ENCODE data around the gene ZBTB5.

- TF ChIP-seq, protein P1, sequence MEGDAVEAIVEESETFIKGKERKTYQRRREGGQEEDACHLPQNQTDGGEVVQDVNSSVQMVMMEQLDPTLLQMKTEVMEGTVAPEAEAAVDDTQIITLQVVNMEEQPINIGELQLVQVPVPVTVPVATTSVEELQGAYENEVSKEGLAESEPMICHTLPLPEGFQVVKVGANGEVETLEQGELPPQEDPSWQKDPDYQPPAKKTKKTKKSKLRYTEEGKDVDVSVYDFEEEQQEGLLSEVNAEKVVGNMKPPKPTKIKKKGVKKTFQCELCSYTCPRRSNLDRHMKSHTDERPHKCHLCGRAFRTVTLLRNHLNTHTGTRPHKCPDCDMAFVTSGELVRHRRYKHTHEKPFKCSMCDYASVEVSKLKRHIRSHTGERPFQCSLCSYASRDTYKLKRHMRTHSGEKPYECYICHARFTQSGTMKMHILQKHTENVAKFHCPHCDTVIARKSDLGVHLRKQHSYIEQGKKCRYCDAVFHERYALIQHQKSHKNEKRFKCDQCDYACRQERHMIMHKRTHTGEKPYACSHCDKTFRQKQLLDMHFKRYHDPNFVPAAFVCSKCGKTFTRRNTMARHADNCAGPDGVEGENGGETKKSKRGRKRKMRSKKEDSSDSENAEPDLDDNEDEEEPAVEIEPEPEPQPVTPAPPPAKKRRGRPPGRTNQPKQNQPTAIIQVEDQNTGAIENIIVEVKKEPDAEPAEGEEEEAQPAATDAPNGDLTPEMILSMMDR (IDR thresholded peaks at IDR 0.05 in 2 of 3, conservative IDR thresholded peaks at IDR 0.05 in 1 of 3; ENCODE audit: insufficient read depth in 2 of 3, low read depth in 1 of 3, low read length in 3 of 3), result no peak
- TF ChIP-seq MAFK (IDR thresholded peaks at IDR 0.05; ENCODE audit: low read length), result no peak
- no peak for TF ChIP-seq NR3C1 (CRISPR knock-in tag; IDR thresholded peaks at IDR 0.05)
- TF ChIP-seq CREB1 (IDR thresholded peaks at IDR 0.05), result no peak
- no peak for TF ChIP-seq CREB1 (CRISPR knock-in tag; IDR thresholded peaks at IDR 0.05)
- TF ChIP-seq, protein P2, sequence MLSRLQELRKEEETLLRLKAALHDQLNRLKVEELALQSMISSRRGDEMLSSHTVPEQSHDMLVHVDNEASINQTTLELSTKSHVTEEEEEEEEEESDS (CRISPR knock-in tag; IDR thresholded peaks at IDR 0.05), result no peak
- no peak for TF ChIP-seq RBBP5 (IDR thresholded peaks at IDR 0.05; ENCODE audit: borderline replicate concordance, insufficient read depth, low read length, poor library complexity, severe bottlenecking)
- no peak for TF ChIP-seq ZNF354B (CRISPR knock-in tag; IDR thresholded peaks at IDR 0.05)
- no peak for TF ChIP-seq BCOR (IDR thresholded peaks at IDR 0.05)
Observed at GRCh38 chr9:37425298-37425752, 39.9 kb downstream of the ZBTB5 start.

All from K562 (cell line).